Central memory CD4-positive, alpha-beta T cell (primary cell): ENCODE measurements around the gene PPIE.

ENCODE experiments used
- DNase-seq: peaks from one replicate; pipeline ENCODE4 v3.0.0; 2022

Gene PPIE

DNA sequence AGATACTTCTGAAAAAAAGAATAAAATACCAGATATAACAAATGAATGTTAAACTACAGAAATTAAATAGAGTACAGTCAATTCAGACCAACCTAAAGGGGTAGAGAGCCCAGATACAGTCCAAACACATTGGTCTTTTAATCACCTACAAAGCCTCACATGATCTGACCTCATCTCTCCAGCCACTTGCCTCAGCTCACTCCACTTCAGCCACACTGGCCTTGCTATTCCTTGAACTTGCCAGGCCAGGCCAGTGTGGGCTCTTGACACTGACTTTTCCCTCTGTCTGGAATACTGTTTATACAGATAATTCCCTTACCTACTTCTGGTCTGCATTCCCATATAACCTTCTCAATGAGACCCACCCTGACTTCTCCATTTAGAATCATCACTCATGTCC lies 17.0 kb upstream of the PPIE start:
- no peak for DNase-seq

- DNase-seq: no peak
These were observed 16.2 kb upstream of the PPIE start for GRCh38 chr1:39722495-39722894.

GRCh38 chr1:39726600-39726999 lies 12.1 kb upstream of the PPIE start:
- DNase-seq: no peak

DNA sequence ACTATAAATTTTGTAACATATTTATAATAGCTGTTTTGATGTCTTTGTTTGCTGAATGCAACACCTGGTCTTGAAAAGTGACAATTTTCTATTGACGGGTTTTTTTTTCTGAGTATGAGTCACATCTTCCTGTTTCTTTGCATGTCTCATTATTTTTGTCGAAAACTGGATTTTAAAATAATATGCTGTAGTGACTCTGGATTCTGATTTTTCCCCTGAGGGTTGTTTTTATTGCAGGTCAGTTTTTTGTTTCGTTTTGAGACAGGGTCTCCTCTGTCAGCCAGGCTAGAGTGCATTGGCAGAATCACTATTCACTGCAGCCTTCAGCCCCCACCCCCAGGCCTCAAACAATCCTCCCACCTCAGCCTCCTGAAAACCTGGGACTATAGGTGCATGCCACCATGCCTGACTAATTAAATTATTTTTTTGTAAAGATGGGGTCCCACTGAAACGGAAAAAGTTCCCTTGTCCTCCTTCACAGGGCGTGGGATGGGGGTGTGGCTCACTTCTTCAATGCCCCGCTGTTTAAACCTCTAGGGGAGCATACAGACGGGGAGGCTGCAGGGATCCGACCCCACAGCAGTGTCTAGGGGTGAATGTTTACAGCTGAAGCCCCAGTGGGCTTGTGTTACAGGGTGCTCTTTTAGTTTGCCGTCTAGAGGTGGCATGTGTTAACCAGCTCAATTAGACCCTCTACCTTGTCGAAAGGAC lies 11.3 kb upstream of the PPIE start:
- no peak for DNase-seq

DNA sequence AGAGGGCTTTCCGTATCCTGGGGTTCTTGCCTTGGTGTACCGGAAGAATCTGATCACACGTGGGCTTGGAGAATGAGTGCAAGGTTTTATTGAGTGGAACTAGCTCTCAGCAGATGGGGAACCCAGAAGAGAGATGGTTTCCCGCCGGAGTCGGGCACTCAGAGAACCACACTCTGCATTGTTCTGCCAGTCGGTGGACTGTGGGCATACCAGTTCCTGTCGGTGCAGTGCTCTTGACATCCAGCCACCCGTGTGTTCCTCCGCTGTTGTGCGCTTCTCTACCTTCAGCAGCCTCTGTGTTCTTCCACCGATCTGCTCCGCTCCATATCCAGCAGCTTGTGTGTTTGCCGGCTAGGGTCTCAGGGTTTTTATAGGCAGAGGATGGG lies 10.8 kb upstream of the PPIE start:
- DNase-seq: no peak

GRCh38 chr1:39729030-39729429 lies 9.7 kb upstream of the PPIE start:
- DNase-seq: no peak

GRCh38 chr1:39729842-39730241 lies 8.8 kb upstream of the PPIE start:
- no peak for DNase-seq

- DNase-seq: no peak
These were observed 6.0 kb upstream of the PPIE start for GRCh38 chr1:39732730-39733129.

DNA sequence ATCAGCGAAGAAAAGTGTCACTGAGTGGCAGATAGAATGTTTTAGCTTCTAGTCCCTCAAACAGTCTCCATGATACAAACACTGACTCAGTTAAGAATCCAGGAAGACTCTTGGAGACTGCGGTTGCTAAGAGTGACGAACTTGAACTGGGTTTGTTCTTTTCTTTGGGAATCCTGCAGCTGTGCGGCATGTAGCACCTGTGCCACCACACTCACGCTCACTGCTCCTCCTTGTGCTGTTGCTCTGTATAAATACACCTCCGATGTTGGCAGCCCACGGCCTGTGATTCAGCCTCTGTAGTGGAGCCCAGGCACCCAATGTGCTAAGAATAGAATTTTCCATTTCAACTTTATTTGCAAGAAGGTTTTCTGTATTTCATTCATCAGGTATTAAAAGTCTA lies 5.5 kb upstream of the PPIE start:
- DNase-seq: no peak

GRCh38 chr1:39735731-39736130 lies 3.0 kb upstream of the PPIE start:
- DNase-seq: no peak

DNA sequence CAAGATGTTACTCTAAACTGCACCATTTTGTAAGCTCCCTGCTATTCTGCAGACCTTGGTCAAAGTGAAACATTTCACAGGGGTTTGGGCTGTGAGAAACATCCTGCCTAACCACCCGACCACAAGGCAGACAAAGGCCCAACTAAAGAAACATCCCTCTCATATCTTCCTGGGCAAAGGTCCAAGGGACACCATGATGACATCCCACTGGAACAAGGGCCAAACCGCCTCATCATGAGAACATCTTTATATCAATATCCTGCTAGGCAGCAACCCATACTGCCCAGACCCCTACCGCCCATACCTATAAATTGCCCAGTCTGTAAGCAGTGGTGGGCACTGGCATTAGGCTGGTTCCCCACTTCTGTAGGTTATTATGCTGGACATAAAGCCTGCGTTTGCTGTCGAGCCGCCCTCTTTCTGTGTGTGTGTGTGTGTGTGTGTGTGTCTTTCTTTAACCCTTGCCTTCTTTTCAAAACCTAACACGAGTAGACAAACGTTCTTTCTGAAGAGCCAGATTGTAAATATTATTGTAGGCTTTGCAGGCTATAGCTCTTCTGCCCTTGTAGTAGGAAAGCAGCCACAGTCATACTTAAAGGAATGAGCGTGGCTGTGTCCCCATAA lies 1.0 kb upstream of the PPIE start:
- DNase-seq: no peak

DNA sequence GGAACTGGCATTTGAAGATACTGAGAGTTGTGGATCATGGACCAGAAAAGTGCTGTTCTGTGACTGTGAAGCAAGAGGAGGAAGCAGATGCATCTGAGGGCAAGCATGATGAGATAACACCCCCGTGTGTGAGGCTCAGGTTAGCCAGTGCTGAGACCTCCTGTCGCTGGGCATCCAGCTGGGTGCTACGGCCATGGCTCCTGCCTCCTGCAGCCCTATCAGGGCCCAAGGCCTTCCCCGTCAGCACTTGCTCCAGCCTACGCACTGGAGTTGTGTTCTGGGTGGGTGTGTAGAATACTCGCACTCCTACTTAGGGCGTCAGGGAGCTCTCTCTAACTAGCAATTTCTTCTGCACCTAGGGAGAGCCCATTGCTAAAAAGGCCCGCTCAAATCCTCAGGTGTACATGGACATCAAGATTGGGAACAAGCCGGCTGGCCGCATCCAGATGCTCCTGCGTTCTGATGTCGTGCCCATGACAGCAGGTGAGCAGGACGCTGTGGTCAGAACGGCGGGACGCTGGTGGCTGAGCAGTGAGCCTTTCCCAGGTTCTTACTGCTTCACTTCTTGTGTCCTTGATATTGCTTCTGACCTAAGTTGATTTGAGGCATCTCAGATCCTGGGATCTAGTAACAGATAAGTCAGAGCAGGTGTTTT lies 6.5 kb downstream of the PPIE start:
- DNase-seq: no peak

GRCh38 chr1:39751595-39751994 lies 12.9 kb downstream of the PPIE start:
- DNase-seq: no peak

DNA sequence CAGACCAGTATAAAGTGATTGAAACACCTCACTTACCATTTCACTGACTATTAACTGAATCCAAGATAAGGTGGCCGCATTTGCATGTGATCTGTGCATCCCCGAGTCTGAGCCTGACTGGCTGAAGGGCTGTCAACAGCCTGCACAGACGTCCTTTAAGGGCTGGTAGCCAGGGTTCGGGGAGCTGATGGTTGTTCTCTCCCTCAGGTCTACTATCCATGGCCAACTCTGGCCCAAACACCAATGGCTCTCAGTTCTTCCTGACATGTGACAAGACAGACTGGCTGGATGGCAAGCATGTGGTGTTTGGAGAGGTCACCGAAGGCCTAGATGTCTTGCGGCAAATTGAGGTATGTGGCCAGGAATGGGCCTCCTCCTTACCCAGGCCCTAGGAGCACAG lies 14.0 kb downstream of the PPIE start:
- DNase-seq: no peak

DNA sequence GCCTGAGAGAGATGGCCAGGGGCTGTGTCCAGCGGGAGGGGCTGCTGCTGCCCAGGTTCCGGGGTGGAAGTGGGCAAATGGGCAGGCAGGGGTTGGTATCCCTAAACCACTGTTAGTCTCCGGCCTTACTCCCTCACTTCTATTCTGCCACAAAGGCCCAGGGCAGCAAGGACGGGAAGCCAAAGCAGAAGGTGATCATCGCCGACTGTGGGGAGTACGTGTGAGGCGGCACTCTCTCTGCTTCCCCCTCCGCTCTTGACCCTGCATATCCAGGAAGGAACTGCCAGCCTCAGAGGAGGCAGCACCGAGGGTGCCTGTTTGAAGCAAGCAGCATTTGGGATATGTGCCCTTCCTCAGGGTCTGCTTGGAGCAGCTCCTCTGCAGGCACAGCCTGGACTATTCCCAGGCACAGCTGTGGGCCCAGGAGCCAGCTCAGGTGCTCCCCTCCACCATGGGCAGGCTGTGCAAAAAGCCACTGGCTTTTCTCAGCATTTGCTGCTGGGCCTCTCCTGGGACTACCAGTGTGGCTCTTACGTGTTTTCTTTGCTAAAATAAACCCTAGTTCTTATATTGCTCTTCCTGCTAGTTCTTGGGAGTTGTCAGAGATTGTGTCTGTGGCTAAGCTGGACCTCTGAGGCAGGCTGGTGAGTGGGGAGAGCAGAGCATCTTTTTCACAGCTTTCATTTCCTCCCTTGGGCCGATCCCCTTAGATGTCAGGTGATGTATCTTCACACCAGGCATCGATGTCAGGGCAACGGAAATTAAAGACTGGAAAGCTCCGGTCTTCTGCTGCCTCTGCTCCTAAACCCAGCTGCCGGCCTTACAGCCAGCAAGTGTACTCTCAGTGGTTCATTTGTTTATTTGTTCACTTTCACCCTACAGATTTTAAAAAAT lies 14.7 kb downstream of the PPIE start:
- no peak for DNase-seq

DNA sequence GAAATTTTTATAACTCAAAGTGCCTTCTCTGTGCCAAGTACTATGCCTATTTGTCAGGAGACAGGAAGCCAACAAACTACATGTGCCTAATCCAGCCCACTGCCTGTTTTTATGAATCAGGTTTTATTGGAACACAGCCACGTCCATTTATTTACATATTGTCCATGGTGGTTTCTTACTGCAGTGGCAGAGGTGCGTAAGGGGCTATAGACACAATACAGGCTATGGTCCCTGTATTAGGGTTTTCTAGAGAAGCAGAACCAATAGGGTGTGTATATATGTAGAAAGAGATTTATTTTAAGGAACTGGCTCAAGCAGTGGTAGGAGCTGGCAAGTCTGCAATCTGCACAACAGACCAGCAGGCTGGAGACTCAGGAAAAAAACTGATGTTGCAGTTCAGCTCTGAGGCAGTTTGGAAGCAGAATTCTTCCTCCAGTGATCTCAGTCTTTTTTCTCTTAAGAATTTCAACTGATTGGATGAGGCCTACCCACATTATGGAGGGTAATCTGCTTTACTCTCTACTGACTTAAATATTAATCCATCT lies 15.4 kb downstream of the PPIE start:
- DNase-seq: no peak

- DNase-seq: no peak
These were observed 16.3 kb downstream of the PPIE start for GRCh38 chr1:39754906-39755504.

GRCh38 chr1:39755965-39756659 lies 17.4 kb downstream of the PPIE start:
- no peak for DNase-seq

GRCh38 chr1:39757501-39757900 lies 18.8 kb downstream of the PPIE start:
- DNase-seq: no peak

GRCh38 chr1:39758556-39759435 lies 20.1 kb downstream of the PPIE start:
- DNase-seq: no peak

GRCh38 chr1:39759436-39759726 lies 20.7 kb downstream of the PPIE start:
- no peak for DNase-seq
